Caco-2 (cell line): Measurements from ENCODE around the gene BEND7. TPM values are rescaled to one million over a fixed set of nuclear protein-coding genes. Genes with fewer than 3 reads are reported as not detected.

Experiments used
- BruUV-seq: library from RNA; stranded (reverse); fragments of 400-500 nt; replicated peaks from 2 replicates; lab custom pipeline; 2021; lab: Mats Ljungman, UMichigan
- CTCF ChIA-PET: fragments of 300-600 bp; sonication (Branson Sonifier 250); formaldehyde crosslinking; loops from one replicate; lab custom pipeline; 2022; ENCODE audit warnings: antibody characterized with exemption; lab: Charles Lee
- POLR2A ChIA-PET: fragments of 300-600 bp; sonication (Branson Sonifier 250); formaldehyde crosslinking; loops from one replicate; lab custom pipeline; 2022; ENCODE audit warnings: antibody characterized with exemption; lab: Charles Lee
- DNase-seq, 2 experiments: peaks; one replicate each; pipeline versions ENCODE4 v3.0.0 to v3.0.0-alpha.2; 2020 to 2022
- H3K27me3 ChIP-seq: replicated peaks from 2 replicates; pipeline ENCODE4 v1.6.0; 2011; ENCODE audit warnings: low read length; ENCODE audit not compliant: control insufficient read depth, insufficient read depth
- H3K36me3 ChIP-seq: 2 replicates; pipeline ENCODE4 v1.5.1; 2011; ENCODE audit warnings: low read length; ENCODE audit not compliant: control insufficient read depth, insufficient read depth
- H3K4me1 ChIP-seq: fragments of 250-450 bp; sonication (Bioruptor Pico); 2 replicates; pipeline ENCODE4 v1.5.1; 2020; ENCODE audit warnings: mild to moderate bottlenecking
- H3K4me3 ChIP-seq: 2 replicates; pipeline ENCODE4 v1.5.1; 2011; ENCODE audit warnings: low read depth, mild to moderate bottlenecking, control low read depth, low read length
- H3K9me3 ChIP-seq: fragments of 250-450 bp; sonication (Bioruptor Pico); 2 replicates; pipeline ENCODE4 v1.5.1; 2020; ENCODE audit warnings: mild to moderate bottlenecking, moderate library complexity
- H3K27ac Mint-ChIP-seq: one replicate; pipeline ENCODE4 v1.8.0; 2022; ENCODE audit warnings: mixed read lengths; ENCODE audit not compliant: unreplicated experiment
- H3K27me3 Mint-ChIP-seq: one replicate; pipeline ENCODE4 v1.8.0; 2022; ENCODE audit warnings: mixed read lengths; ENCODE audit not compliant: insufficient read depth, unreplicated experiment
- H3K36me3 Mint-ChIP-seq: one replicate; pipeline ENCODE4 v1.8.0; 2022; ENCODE audit warnings: mild to moderate bottlenecking, mixed read lengths; ENCODE audit not compliant: insufficient read depth, unreplicated experiment
- H3K4me1 Mint-ChIP-seq: one replicate; pipeline ENCODE4 v1.8.0; 2022; ENCODE audit warnings: low read depth, mixed read lengths; ENCODE audit not compliant: unreplicated experiment
- H3K4me3 Mint-ChIP-seq: one replicate; pipeline ENCODE4 v1.8.0; 2022; ENCODE audit warnings: mild to moderate bottlenecking, moderate library complexity, mixed read lengths; ENCODE audit not compliant: unreplicated experiment
- H3K9me3 Mint-ChIP-seq: one replicate; pipeline ENCODE4 v1.8.0; 2022; ENCODE audit warnings: mixed read lengths; ENCODE audit not compliant: unreplicated experiment
- intact Hi-C: fragments of 100-400 bp; cut with micrococcal nuclease; formaldehyde crosslinking; loops from one replicate; pipeline ENCODE4 v1.10.0; 2022; ENCODE audit not compliant: unreplicated experiment
- total RNA-seq: library from RNA; stranded (reverse); gene quantifications from 2 replicates; pipeline ENCODE4 v1.2.3, GENCODE V29; 2022
- TF ChIP-seq, protein P1 (sequence below), 2 experiments: fragments of 200-600 bp in 1 of 2; IDR thresholded peaks; 1 replicate in 1 of 2; 2 replicates in 1 of 2; pipeline versions ENCODE4 v1.5.1 to v1.8.0; 2011 to 2022; ENCODE audit warnings: antibody characterized with exemption in 1 of 2, control low read depth in 1 of 2, inconsistent platforms in 1 of 2, low read depth in 1 of 2, low read length in 1 of 2, mild to moderate bottlenecking in 1 of 2, moderate library complexity in 1 of 2; ENCODE audit not compliant: insufficient read depth in 1 of 2, severe bottlenecking in 1 of 2, unreplicated experiment in 1 of 2

The BEND7 gene
- total RNA-seq, 1 experiment from 2014 or later: 27.8 TPM

DNA sequence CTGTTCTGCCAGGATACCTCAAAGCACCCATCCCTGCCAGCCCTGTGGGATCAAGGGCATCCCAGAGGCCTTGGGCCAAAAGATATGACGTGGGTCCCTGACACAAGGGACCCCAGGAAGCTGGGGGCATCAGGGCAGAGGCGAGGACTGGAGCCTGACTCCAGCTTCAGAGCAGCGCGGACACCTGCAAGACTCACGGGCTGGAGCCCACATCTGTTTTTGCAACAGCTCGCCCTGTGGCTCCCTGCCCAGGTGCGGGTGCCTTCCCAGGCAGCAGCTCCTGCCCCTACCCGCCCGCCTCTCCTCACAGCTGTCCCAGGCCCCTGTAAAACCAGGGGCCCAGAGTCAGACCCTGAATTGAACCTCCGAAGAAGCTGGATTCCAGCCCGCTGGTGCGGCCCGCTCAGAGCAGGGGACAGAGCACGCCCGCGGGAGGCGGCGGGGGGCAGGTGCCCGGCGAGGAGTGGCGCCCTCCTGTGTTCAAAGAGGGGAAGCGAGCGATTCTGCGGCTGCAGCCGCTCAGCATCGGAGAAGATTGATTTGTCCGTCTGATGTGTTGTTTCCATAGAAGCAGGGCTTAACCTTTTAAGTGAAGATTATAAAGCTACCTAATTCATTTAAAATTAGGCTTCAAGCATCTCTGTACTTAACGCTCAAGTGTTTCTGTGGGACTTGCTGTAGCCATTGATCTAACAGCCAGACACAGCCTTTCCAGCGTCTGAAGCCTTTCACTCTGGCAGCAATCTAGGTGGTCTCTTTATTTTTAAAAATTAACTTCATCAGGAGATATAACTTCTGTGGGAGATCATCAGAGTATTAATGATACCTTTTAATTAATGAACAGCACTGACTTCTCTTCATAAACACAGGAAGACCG lies 88.4 kb downstream of the BEND7 start:
- H3K4me1 ChIP-seq: 0 out of 2 replicates have a peak, but pooled peaks cover 6% of the 10 kb centered on the region
- Mint-ChIP-seq H3K9me3 (no peaks in the 10 kb centered on the region), H3K4me3 (peak overlapping the region; percentile 73), H3K4me1 (peaks cover 7% of the 10 kb centered on the region), H3K36me3 (no peaks in the 10 kb centered on the region), H3K27me3 (peaks cover 7% of the 10 kb centered on the region), H3K27ac (no peak overlapping the region)
- ChIA-PET CTCF (interaction anchor here (0.5 to 9.6 kb wide), 17 partner anchors 8 to 340 kb away, joined by 3 to 157 read pairs (median 4); partner anchors contain the start of gene OPTN), POLR2A (interaction anchor here (0.6 to 1.0 kb wide), 2 partner anchors 64 to 68 kb away, joined by 3 read pairs; no protein-coding TSS in a partner anchor)
- no peaks in the 10 kb centered on the region; the same call in 1 of the 2 replicates for H3K9me3 ChIP-seq
- peak; percentile 63 to 85 for DNase-seq
- no TSS peak for BruUV-seq
- no peaks in the 10 kb centered on the region for H3K36me3 ChIP-seq
- intact Hi-C loops: loop anchor here (1.0 kb wide), 4 partner anchors 25 to 96 kb away; no protein-coding TSS in a partner anchor
- H3K4me3 ChIP-seq: peak overlapping the region; percentile 36
- TF ChIP-seq, protein P1, sequence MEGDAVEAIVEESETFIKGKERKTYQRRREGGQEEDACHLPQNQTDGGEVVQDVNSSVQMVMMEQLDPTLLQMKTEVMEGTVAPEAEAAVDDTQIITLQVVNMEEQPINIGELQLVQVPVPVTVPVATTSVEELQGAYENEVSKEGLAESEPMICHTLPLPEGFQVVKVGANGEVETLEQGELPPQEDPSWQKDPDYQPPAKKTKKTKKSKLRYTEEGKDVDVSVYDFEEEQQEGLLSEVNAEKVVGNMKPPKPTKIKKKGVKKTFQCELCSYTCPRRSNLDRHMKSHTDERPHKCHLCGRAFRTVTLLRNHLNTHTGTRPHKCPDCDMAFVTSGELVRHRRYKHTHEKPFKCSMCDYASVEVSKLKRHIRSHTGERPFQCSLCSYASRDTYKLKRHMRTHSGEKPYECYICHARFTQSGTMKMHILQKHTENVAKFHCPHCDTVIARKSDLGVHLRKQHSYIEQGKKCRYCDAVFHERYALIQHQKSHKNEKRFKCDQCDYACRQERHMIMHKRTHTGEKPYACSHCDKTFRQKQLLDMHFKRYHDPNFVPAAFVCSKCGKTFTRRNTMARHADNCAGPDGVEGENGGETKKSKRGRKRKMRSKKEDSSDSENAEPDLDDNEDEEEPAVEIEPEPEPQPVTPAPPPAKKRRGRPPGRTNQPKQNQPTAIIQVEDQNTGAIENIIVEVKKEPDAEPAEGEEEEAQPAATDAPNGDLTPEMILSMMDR (IDR thresholded peaks at IDR 0.05; ENCODE audit: insufficient read depth in 1 of 2, low read depth in 1 of 2, low read length in 1 of 2, severe bottlenecking in 1 of 2, unreplicated experiment in 1 of 2): peak; percentile 98 to 99
- no peaks in the 10 kb centered on the region; the same call in 1 of the 2 replicates for H3K27me3 ChIP-seq

DNA sequence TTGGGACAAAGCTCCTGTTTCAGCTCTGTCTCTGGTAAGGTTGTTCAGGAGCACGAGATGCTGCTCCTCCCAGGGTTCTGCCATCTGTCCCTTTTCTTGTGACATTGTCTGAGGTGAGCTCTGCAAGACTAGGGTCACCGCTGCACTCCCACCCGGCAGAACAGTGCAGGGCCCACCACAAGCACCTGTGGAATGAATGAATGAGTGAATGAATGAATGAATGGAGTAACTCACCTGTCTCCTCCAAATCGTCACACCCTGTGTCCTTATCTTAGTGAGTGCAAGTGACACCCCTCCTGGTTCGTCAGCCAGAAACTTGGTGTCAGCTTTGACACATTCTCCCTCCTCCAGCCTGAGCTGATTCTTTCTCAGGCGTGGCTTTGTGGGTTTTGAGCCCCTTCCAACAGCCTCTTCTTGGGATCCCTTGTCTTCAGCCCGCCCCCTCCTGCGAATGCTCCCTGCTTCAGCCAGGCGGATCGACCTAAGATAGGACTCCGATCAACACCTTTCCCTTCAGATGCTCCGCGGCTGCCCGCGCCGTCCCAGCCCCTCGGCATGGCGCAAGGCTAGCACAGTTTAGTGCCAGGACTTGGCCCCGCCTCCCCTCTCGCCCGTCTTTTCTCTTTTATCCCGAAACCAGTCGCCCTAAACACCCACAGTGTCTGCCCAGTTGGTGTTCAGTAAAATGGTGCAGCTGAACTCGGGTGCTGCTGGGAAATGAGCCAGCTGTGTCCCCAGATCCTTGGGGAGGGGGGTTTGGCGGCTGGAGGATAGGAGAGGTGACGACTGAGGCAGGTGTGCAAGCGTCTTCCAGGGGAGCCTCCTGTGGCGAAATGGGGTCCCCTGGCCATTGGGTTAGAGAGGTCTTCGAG lies 89.3 kb downstream of the BEND7 start:
- Mint-ChIP-seq H3K27ac (no peak overlapping the region), H3K9me3 (no peaks in the 10 kb centered on the region), H3K36me3 (no peaks in the 10 kb centered on the region), H3K4me1 (peaks cover 7% of the 10 kb centered on the region), H3K4me3 (peak overlapping the region; percentile 73), H3K27me3 (peaks cover 7% of the 10 kb centered on the region)
- BruUV-seq: no TSS peak
- intact Hi-C loops: loop anchor here (1.0 kb wide), 4 partner anchors 24 to 97 kb away; no protein-coding TSS in a partner anchor
- CTCF ChIA-PET: interaction anchor here (0.6 to 9.6 kb wide), 17 partner anchors 7 to 340 kb away, joined by 3 to 157 read pairs (median 4); partner anchors contain the start of gene OPTN
- H3K4me1 ChIP-seq: 0 out of 2 replicates have a peak, but pooled peaks cover 6% of the 10 kb centered on the region
- peak overlapping the region; percentile 36 for H3K4me3 ChIP-seq
- POLR2A ChIA-PET: interaction anchor here (0.6 to 1.0 kb wide), 2 partner anchors 63 to 68 kb away, joined by 3 read pairs; no protein-coding TSS in a partner anchor
- H3K9me3 ChIP-seq: no peaks in the 10 kb centered on the region; the same call in 1 of the 2 replicates
- H3K36me3 ChIP-seq: no peaks in the 10 kb centered on the region
- H3K27me3 ChIP-seq: no peaks in the 10 kb centered on the region; the same call in 1 of the 2 replicates
- TF ChIP-seq, protein P1 (IDR thresholded peaks at IDR 0.05; ENCODE audit: insufficient read depth in 1 of 2, low read depth in 1 of 2, low read length in 1 of 2, severe bottlenecking in 1 of 2, unreplicated experiment in 1 of 2): no peak
- peak in 1 of 2 experiments; percentile 38 for DNase-seq
